ENCODE measurements around the gene MOCS2. TPM values are rescaled to one million over a fixed set of nuclear protein-coding genes. Genes with fewer than 3 reads are reported as not detected.

The MOCS2 gene
- total and polyA plus RNA-seq, 9 of the 15 experiments (the other 6 are each of a cell fraction or from before 2014, with no cell fraction given) = 33.0 to 74.5 (median 48.4) TPM

DNA sequence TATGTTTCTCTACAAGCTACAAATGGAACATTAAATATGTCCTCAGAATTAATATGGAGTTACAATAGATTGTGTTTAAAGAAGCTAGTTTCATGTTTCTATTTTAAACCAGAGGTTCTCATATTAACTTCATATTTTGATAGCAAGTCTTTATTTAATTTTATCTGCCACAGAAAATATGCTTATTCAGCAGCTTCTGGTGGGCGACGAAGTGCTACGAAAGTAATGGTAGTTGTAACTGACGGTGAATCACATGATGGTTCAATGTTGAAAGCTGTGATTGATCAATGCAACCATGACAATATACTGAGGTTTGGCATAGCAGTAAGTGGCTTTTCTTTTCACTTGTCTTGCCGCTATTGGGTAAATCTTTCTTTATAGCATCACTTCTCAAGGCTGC lies 54.2 kb downstream of the MOCS2 start (continued):
- TF ChIP-seq HNRNPL (IDR thresholded peaks at IDR 0.05; ENCODE audit: low read depth, low read length) (no peak), XRCC5 (IDR thresholded peaks at IDR 0.05; ENCODE audit: low read depth, low read length) (no peak)

GRCh38 chr5:53053364-53053763 lies 56.2 kb downstream of the MOCS2 start:
- POLR2A ChIA-PET = no interaction called here
- CTCF ChIA-PET (ENCODE audit: low intra/inter-chr PET ratio) = no interaction called here
- TF ChIP-seq ETS2 (tag; IDR thresholded peaks at IDR 0.05; ENCODE audit: borderline replicate concordance, poor library complexity, severe bottlenecking) (no peak), ZNF140 (CRISPR knock-in tag; IDR thresholded peaks at IDR 0.05) (no peak), SMARCE1 (IDR thresholded peaks at IDR 0.05) (no peak), GTF2A2 (tag; IDR thresholded peaks at IDR 0.05) (no peak), PYGO2 (tag; IDR thresholded peaks at IDR 0.05) (no peak), FOXJ2 (tag; IDR thresholded peaks at IDR 0.05) (no peak), MNT (conservative IDR thresholded peaks at IDR 0.05) (no peak), POLR2G (IDR thresholded peaks at IDR 0.05; ENCODE audit: low read depth, low read length) (no peak), MAZ (CRISPR knock-in tag; conservative IDR thresholded peaks at IDR 0.05 in 1 of 2, IDR thresholded peaks at IDR 0.05 in 1 of 2) (no peak), ATF7 (IDR thresholded peaks at IDR 0.05) (no peak), ASH1L (IDR thresholded peaks at IDR 0.05; ENCODE audit: borderline replicate concordance, low read depth, partially characterized antibody) (no peak), PML (IDR thresholded peaks at IDR 0.05; ENCODE audit: low read length) (no peak)
- TF ChIP-seq, protein P1, sequence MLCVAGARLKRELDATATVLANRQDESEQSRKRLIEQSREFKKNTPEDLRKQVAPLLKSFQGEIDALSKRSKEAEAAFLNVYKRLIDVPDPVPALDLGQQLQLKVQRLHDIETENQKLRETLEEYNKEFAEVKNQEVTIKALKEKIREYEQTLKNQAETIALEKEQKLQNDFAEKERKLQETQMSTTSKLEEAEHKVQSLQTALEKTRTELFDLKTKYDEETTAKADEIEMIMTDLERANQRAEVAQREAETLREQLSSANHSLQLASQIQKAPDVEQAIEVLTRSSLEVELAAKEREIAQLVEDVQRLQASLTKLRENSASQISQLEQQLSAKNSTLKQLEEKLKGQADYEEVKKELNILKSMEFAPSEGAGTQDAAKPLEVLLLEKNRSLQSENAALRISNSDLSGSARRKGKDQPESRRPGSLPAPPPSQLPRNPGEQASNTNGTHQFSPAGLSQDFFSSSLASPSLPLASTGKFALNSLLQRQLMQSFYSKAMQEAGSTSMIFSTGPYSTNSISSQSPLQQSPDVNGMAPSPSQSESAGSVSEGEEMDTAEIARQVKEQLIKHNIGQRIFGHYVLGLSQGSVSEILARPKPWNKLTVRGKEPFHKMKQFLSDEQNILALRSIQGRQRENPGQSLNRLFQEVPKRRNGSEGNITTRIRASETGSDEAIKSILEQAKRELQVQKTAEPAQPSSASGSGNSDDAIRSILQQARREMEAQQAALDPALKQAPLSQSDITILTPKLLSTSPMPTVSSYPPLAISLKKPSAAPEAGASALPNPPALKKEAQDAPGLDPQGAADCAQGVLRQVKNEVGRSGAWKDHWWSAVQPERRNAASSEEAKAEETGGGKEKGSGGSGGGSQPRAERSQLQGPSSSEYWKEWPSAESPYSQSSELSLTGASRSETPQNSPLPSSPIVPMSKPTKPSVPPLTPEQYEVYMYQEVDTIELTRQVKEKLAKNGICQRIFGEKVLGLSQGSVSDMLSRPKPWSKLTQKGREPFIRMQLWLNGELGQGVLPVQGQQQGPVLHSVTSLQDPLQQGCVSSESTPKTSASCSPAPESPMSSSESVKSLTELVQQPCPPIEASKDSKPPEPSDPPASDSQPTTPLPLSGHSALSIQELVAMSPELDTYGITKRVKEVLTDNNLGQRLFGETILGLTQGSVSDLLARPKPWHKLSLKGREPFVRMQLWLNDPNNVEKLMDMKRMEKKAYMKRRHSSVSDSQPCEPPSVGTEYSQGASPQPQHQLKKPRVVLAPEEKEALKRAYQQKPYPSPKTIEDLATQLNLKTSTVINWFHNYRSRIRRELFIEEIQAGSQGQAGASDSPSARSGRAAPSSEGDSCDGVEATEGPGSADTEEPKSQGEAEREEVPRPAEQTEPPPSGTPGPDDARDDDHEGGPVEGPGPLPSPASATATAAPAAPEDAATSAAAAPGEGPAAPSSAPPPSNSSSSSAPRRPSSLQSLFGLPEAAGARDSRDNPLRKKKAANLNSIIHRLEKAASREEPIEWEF (CRISPR knock-in tag; IDR thresholded peaks at IDR 0.05) = no peak
- intact Hi-C loops (cut with micrococcal nuclease) (no loop called here), in situ Hi-C loops (cut with MboI) (no loop called here)
- DNase-seq (ENCODE audit: extremely low read depth in 1 of 4, low spot score in 3 of 4) = no peak
- Histone ChIP-seq H3K4me2 (ENCODE audit: insufficient read depth, low read length) (no peak overlapping the region), H3K9ac (ENCODE audit: insufficient read depth in 1 of 2, low read depth in 2 of 2, low read length in 2 of 2) (no peak overlapping the region), H3K27me3 (ENCODE audit: control insufficient read depth in 2 of 2, insufficient read depth in 2 of 2, low read length in 2 of 2) (no peaks in the 10 kb centered on the region; a peak in 1 of 5 replicates), H4K20me1 (replicated peaks; ENCODE audit: control insufficient read depth, insufficient read depth, low read length) (no peaks in the 10 kb centered on the region), H3K79me2 (ENCODE audit: control insufficient read depth, insufficient read depth, low read length) (no peaks in the 10 kb centered on the region), H3K9me1 (ENCODE audit: control insufficient read depth, insufficient read depth, low read length) (no peaks in the 10 kb centered on the region), H3K36me3 (ENCODE audit: control insufficient read depth, insufficient read depth, low read length) (no peaks in the 10 kb centered on the region), H3K4me3 (no peak overlapping the region), H3K27ac (ENCODE audit: extremely low read depth, low read depth, low read length) (no peak overlapping the region), H3K9me3 (replicated peaks; ENCODE audit: control insufficient read depth, insufficient read depth, low read depth, low read length) (no peaks in the 10 kb centered on the region), H2AFZ (ENCODE audit: low read depth, low read length) (no peak overlapping the region), H3K4me1 (replicated peaks in 1 of 2; ENCODE audit: control insufficient read depth in 2 of 2, insufficient read depth in 2 of 2, low read length in 2 of 2) (no peaks in the 10 kb centered on the region)
- no peak for FAIRE-seq
- whole genome bisulfite sequencing (ENCODE audit: insufficient coverage, low coverage, missing lambda C conversion rate) = 0% methylated on average over 4 of the region's 4 CpGs
- ATAC-seq = no peak
- BruUV-seq (replicated peaks) = no TSS peak

All from K562 (cell line).